Measurements from ENCODE around the gene CYB5B.

CYB5B gene

DNA sequence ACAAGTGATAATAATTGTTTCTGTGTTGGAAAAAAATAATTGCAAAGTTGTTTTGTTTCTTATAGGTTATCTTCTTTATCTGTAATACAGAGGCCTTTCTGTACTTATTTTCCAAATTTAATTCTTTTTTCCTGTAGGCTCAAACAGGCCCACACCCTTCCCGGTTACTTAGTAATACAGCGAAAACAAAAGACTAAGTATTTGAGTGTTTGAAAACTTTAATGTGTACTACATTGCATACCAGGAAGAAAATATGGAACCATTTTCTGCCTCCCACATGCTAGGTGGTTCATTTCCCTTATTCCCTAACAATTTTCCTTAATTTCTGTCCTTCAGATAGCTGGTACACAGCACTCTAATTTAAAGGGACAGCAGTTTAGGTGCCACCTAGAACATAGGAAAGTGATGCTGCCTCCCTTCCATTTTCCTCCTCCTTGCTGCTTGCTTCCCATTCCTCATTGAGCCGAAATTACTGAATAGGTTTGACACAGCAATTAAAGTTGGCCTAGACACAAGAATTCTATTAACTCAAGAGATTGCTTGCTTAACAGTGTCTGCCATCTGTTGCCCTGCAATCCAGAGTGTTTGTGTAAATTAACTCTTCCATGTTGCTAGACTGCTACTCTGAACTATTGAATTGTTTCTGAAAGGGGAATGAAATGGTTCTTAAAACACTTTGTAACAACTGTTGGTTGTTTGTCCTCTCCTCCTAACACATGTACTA, 24.2 kb downstream of the CYB5B start:
- peak; percentile 88 for DNase-seq

DNA sequence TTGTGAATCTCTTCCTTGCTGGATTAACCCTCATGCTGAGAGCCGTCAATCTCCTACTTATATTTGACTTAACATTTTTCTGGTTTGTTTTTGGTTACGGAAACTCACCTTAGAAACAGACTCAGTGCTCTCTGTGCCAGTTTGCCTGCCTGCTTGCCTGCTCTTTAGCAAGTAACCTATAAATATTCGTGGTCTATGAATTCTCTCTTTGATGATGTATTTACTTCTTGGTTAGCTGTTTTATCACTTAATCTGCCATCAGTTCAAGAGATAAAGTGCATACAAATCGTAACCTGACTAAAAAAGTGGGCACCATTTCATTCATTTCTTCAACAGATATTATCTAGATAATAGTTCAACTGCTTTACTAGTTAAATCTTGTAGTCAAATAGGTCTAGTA, 26.7 kb downstream of the CYB5B start:
- no peak for DNase-seq

DNA sequence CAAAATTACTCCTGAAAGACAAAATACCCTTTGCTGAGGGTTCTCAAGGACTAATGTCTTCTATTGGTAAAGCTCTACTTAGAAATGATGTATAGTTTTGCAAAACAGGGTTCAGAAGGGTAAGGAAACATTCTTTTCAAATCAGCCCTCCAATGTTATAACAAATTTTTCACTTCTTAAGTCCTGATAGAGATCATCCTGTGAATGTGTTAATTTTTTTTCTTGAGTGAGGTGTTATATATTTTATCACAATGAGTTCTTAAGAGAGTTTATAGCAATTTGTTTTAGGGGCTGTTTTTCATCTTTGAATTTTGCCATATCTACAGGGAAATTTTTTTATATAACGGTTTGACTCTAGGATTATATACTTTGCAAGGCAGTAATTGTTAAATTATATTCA, 29.5 kb downstream of the CYB5B start:
- DNase-seq = no peak

DNA sequence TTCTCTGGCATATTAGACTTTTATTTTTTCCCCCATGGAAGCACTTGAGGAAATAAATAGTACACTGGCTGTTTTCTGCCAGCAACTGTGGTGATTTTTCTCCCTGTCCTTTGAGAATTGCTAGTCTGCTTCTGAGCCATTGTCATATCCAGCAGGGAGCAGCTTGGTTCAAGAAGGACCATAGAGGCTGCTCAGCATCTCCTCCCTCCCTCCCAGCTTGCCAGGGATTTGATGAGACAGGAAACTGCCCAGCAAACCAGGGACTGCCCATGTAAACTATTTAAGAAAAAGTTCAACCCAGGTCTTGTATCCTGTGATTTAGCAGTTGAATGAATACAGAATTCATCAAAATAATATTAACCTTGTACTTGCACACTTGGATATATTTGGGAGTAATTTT, 39.5 kb downstream of the CYB5B start:
- no peak for DNase-seq

DNA sequence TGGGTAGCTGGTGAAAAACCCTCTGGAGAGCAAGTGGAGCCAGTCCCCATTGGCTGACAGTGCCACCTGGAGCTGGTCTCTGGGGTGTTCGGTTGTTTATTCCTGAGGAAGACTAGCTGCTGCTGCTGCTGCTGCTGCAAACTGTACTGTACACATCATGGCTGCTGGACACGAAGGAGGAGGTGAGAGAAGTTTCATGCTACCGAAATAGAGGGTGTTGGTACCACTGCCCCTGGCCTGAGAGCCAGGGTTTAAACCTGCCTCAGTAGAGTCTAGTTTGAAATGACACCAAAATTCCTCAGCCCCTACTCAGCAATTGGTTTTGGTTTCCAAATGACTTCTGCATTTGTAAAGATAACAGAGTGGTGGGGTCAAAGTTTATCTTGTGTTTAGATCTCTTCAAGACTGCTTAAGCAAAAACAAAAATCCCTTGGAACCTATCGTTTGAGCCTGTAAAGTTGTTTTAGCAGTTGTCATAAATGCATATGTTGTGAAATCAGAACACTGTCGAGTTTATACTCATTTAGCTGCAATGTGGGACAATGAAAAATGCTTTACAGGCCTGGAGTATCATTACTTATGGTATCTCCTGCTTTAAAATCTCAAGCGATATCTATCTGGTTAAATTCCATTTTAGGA, 40.8 kb downstream of the CYB5B start:
- peak; percentile 61 for DNase-seq

DNA sequence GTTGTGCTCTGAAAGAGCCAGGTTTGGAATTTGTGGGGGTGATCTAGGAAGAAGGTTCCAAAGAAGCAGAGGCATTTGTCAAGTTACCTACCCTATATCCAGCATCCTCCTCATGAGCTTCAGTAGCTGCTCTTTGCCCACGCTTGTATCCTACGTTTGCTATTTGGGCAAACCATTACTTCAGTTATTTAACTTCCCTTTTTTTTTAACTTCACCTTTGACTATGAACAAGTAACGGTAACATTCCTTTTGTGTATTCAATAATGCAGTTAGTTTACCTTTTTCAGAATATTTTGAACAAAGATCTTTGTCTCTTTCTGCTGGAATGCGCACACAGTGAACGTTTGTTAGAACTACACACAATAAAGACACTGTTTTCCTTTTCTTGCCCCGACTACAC, 41.5 kb downstream of the CYB5B start:
- DNase-seq = no peak

DNA sequence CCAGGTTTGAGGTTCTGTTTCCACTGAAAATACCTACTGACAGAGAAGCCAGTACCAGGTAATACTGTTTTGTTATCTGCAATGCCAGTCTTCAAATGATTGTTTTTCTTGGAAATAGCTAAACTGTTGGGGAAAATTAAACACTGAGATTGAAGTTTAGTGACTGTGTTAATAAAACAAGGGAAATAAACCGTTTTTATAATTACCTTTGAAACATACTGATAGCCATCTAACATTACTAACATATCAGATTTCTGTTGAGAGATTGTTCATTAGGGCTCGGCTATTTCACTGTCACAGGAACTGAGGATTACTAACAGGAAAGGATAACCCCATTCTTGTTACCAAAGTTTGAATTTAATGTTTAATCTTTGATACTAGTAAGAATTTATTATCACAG, 42.1 kb downstream of the CYB5B start:
- DNase-seq = peak; percentile 28

DNA sequence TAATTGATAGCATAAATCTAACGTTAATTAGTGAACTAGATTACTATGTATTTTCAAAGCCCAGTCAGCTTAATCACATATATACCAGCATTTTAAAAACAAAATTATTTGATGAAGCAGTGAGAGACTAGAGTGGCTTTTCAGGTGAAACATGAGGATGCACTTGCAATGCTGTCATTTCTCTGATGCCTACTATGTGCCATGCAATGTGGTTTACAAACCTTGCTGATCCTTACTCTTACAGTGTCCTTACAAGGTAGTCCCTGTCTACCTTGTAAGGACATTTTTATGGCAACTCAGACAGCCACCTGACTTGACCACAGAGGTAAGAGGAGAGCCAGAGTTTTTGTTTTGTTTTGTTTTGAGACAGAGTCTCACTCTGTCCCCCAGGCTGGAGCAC, 42.7 kb downstream of the CYB5B start:
- no peak for DNase-seq

DNA sequence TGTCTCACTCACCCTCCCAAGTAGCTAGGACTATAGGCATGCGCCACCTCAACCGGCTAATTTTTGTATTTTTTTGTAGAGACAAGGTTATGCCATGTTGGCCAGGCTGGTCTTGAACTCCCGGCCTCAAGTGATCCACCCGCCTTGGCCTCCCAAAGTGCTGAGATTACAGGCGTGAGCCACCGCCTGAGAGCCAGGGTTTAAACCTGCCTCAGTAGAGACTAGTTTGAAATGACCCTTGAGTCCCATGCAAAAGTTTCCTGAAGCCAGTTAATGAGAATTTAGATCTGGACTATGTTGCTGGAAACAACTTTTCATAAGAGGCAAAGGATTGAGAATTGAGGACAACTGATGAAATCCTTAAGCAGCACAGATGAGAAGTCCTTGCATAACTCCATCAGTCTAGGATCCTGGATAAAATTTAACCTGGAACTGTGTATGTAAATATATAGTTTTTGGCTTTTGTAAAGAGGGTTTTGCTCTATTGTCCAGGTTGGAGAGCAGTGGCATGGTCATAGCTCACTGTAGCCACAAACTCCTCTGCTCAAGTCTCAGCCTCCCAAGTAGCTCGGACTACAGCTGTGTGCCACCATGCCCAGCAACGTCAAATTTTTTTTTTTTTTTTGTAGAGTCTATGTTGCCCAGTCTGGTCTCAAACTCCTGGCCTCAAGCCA, 43.2 kb downstream of the CYB5B start:
- no peak for DNase-seq

DNA sequence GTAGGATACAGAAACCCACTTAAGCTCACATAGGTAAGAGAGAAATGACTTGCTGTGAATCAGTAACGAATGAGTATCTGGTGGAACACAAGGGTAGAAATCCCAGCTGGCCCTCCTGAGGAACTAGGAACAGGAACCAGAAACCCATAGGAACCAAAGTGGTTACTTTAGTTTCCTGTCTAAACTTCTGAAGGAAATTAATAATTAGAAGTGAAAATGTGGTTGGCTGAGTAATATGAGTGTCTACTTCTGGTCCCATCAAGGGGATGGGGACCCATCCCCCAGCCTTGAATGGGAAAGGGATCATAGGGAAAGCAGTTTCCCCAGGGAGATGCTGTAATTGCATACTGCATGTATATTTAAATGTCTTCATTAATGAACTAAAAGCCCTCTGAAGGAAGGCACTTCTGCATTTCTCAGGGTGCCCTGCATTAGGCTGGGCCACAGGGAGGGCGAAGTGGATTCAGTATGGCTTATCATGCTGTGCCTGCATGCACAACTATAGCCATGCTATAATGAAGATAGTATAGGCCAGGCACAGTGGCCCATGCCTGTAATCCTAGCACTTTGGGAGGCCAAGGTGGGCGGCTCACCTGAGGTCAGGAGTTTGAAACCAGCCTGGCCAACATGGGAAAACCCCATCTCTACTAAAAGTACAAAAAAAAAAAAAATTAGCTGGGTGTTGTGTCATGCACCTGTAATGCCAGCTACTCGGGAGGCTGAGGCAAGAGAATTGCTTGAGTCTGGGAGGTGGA, 45.6 kb downstream of the CYB5B start:
- no peak for DNase-seq

DNA sequence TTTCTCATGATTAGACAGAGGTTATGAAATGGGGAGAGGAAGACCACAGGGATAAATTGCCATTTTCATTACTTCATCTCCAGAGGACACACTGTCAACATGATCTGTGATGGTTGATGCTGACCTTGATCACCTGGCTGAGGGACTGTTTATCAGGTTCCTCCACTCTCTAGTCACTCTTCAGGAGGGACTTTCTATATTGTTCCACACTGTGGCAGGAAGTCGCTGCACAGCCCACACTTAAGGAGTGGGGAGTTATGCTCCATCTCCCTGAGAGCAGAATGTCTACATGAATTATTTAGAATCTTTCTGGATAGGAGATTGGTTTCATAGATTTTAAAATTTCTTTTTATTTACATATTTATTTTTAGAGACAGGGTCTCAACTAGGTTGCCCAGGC, 46.7 kb downstream of the CYB5B start:
- no peak for DNase-seq

DNA sequence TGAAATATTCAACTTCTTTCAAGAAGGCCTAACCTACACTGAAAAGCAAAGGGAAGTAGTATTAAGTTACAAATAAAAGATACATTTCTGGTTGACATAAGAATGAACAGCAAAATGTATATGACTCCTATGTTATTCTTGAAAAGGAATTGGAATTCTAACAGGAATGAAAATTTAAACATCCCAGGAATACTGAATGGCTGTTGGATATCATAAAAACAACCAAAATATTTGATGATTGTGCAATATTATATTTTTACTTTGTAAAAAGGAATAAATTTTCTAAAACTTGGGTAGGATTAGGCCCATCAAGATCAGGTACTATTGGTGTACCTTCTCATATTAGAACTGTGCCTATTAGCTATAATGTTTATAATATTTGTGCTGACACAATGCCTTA, 50.0 kb downstream of the CYB5B start:
- no peak for DNase-seq

DNA sequence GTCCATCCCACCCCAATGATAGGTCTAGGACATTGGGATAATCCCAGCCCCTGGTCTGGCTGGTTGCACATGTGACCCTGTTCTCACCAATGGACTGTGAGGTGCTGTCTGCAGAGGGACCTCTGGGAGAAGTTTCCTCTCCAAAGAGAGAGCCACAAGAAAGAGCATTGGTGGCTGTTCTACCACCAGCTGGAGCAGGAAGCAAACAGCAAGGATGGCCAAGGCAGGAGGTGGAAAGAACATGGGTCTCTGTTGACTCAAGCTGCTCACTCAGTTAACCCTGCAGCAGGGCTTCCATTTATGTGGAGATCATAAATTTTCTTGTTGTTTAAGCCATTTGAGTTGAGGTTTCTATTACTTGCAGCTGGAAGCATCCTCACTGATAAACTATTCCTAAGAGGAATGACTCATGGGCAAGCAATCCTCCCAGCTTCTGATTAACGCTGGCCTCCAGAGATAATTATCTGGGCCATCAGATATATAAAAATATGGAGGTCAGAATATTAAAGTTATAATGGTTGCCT, 52.6 kb downstream of the CYB5B start:
- DNase-seq = no peak

DNA sequence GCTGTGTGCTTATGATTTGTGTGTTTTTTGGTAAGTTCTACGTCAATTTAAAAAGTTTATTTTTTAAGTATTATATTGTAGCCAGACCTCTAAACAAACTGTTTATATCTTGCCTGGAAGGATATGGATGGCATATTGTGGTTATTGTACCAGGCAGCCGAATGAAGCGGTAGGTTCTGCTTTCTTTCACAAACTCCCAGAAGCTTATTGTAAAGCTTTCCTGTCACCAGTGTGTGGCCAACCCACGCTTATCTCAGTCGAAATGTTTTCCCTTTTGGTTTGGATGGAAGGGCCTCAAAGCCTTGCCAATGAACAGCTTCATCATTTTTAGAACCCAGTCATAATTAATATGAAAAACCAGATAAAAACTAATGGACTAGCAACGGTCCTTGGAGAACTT, 53.1 kb downstream of the CYB5B start:
- no peak for DNase-seq

DNA sequence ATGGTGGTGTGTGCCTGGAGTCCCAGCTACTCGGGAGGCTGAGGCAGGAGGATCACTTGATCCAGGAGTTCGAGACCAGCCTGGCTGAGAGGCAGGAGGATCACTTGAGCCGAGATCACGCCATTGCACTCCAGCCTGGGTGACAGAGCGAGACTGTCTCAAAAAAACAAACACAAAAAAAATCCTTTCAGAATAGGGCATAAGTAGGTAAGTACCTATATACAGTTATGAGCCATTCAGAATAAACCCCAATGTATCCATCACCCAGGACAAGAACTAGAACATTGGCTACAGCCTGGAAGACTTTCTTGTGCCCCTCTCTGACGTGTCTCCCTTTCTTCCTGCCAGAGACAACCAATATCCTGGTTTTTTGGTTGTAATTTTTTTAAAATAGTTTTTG, 54.3 kb downstream of the CYB5B start:
- DNase-seq = no peak

DNA sequence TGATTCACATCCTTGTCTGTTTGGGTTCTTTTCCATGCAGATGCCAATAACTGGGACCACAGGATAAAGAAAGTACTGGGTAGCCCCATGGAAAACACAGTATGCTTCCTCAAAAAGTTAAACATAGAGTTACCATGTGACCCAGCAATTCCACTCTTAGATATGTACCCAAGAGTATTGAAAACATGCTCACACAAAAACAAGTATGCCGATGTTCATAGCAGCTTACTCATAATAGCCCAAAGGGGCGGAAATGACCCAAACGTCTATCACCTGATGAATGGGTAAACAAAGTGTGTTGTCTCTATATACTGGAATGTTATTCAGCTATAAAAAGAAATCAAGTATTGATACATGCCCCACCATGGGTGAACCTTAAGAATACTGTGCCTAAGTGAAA, 55.4 kb downstream of the CYB5B start:
- DNase-seq = no peak

DNA sequence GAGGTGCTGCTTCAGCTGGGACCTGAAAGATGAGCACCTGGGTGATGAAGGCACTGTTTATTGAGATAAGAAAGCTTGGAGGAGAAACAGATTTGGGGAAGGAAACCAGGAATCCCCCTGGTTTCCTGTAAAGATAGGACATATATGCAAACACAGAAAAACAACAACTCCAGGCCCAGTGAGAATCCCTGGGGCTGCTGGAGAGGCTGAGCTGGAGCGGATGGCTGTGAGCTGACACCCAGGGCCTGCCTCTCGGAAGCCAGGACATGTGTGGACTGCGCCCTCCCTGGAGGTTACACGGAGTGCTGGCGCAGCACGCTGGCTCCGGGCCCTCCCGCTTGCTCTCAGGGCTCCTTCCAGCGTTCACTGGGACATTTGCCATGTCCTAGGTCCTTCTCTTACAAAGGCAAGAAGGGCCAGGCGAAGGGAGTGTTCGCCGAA, 57.5 kb downstream of the CYB5B start:
- DNase-seq = no peak

DNA sequence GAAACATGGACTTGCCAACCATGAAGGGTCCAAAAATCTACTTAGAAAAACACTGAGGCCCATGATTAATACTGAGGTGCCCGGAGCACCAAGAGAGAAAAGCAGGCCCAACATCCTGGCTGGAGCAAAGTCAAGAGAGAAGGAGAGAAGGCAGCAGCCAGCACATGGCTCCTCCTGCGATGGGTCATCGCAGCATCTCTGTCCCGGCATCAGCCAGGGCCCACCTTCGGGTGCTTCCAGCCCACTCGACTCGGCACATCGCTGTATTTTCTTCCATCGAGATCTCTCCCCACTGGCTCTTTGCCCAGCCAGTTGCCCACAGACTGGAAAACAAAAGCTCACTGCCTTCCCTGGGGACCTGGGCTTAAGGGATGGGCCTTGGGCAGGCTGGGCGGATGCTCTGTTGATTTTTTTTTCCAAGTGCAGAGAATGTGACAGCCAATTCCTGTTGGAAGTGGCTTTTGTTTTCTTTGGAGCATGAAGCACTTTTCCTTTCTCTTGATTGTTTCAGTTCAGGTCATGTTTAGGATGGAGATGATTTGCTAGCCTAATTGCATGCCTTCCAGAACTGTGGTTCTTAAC, 58.1 kb downstream of the CYB5B start:
- peak; percentile 88 for DNase-seq

DNA sequence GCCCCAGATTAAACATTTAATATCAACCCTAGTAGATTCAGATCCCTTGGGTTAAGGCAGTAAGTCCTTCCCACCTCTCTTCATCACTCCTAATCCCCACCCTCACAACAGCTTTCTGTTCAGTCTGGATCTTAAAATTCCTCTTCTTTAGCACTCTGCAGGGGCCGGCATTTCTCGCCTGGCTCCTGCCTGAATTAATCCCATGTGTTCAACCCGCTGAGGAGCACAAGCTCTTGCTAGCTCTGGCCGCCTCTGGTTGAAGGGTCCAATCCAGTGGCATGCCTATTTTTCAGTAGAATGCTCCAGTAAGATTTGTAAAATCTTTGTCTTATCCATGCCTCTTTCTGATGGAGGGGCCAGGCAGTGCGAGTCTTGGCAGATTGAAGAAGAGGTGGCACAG, 59.2 kb downstream of the CYB5B start:
- no peak for DNase-seq

DNA sequence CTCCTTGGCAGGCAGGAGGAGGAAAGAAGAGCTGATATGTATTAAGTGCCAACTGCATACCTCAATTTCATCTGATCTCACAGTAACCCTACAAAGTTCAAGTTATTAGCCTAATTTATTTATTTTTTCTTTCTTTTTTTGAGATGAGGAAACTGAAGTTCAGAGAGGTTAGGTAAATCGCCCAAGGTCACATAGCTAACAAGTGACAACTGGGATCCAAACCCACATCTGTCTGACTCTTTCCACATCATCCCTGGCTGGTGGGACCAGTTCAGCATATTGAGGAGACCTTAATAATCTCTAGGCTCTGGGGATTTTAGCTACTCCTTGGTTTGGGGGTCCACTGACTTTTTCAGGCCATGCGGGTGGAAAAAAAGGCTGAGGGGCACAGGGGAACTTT, 60.9 kb downstream of the CYB5B start:
- DNase-seq = no peak

DNA sequence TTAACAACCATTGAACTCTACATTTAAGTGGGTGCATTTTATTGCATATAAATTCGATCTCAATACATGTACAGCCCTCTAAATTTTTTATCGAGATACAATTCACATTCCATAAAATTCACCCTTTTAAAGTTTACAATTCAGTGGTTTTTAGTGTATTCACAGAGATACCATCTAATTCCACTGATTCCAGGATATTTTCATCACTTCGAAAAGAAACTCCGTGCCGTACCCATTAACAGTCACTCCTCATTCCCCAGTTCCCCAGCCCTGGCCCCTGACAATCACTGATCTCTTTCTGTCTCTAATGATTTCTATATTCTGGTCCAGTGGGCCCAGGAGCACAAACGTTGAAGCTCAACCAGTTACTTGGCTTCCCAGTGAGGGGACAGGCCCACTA, 61.4 kb downstream of the CYB5B start:
- no peak for DNase-seq

DNA sequence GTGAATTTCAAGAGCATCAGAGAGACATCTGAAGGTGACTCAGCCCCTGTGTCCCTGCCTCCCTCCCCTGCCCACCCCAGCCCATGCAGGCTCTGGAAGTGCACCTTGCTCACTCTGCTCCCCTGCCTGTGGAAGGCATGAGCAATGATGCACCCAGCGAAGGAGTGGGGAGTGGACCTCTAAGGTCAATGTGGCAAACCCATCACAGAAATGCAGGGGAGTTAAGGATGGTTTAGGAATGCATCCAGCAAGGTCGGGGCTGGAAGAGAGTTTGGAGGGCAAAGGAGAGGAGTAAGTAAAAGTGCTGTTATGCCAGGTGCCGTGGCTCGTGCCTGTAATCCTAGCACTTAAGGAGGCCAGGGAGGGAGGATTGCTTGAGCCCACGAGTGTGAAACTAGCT, 61.9 kb downstream of the CYB5B start:
- no peak for DNase-seq

DNA sequence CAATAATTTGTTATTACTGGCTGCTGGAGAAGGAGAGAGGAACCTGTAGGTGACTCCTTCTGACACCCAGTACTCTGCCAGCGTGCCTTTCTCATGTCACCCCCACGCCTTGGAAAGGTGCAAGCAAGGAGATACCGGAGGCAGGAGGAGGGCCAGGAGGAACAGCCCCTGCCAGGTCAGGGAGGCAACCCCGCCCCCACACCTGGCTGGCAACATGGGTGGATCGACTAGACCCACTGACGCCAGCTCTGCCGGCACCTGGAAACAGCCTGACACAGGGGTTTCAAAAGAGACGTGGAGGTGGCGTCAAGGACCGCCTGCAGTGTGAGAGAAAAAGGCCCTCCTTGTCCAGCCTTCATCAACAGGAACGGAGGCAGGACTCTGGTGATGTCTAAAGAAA, 62.3 kb downstream of the CYB5B start:
- DNase-seq = no peak

Measured in NCI-H2171 treated with DMSO at 0.1 percent for 48 hours (cell line).